ENCODE measurements around the gene GRAMD1B.
A peak's percentile ranks its signal among the peaks of the same experiment; 100 is the strongest.

GRAMD1B gene

GRCh38 chr11:123429913-123430720 lies at the start of gene GRAMD1B:
TSS of gene GRAMD1B (plus strand) at chr11:123430269. CDS start at chr11:123430793, 524 bp downstream.
- no peaks in the 10 kb centered on the region for H3K4me1 ChIP-seq (ENCODE audit: control insufficient read depth, low read length)
- TF ChIP-seq EZH2phosphoT487 (IDR thresholded peaks at IDR 0.05; ENCODE audit: borderline replicate concordance, low read length) = no peak
- no peak for TF ChIP-seq CTCF (IDR thresholded peaks at IDR 0.05; ENCODE audit: low read depth, low read length, poor library complexity, severe bottlenecking)
- peaks cover 15% of the 10 kb centered on the region for H3K27me3 ChIP-seq (ENCODE audit: control insufficient read depth, low read length)
- no peaks in the 10 kb centered on the region for H3K79me2 ChIP-seq (ENCODE audit: control insufficient read depth, low read length)
- H3K27ac ChIP-seq (ENCODE audit: low read depth, low read length) = no peak within 1 kb of the TSS
- H3K4me3 ChIP-seq (ENCODE audit: low read length) = peak within 1 kb of the TSS; percentile 61
- no peaks in the 10 kb centered on the region for H3F3A ChIP-seq (ENCODE audit: control insufficient read depth, insufficient read depth)
- no peaks in the 10 kb centered on the region for H4K20me1 ChIP-seq (ENCODE audit: control insufficient read depth, insufficient read depth, low read depth, low read length)
- peak within 1 kb of the TSS; percentile 62 for H3K4me2 ChIP-seq (ENCODE audit: low read length)
- H3K36me3 ChIP-seq (ENCODE audit: control insufficient read depth, low read length) = no peaks in the 10 kb centered on the region
- no peaks in the 10 kb centered on the region for H3K9me3 ChIP-seq (ENCODE audit: control insufficient read depth, insufficient read depth, low read length)
- H3K9me2 ChIP-seq (replicated peaks; ENCODE audit: control insufficient read depth, low read length) = no peaks in the 10 kb centered on the region

GRCh38 chr11:123381149-123381548 lies 48.9 kb upstream of the GRAMD1B start:
- H3K9me2 ChIP-seq (replicated peaks; ENCODE audit: control insufficient read depth, low read length) = no peaks in the 10 kb centered on the region
- no peaks in the 10 kb centered on the region for H3F3A ChIP-seq (ENCODE audit: control insufficient read depth, insufficient read depth)
- H3K4me1 ChIP-seq (ENCODE audit: control insufficient read depth, low read length) = no peaks in the 10 kb centered on the region
- H3K27ac ChIP-seq (ENCODE audit: low read depth, low read length) = no peak overlapping the region
- TF ChIP-seq EZH2phosphoT487 (IDR thresholded peaks at IDR 0.05; ENCODE audit: borderline replicate concordance, low read length) (no peak), CTCF (IDR thresholded peaks at IDR 0.05; ENCODE audit: low read depth, low read length, poor library complexity, severe bottlenecking) (no peak)
- H3K9me3 ChIP-seq (ENCODE audit: control insufficient read depth, insufficient read depth, low read length) = no peaks in the 10 kb centered on the region
- H3K4me3 ChIP-seq (ENCODE audit: low read length) = no peak overlapping the region
- no peaks in the 10 kb centered on the region for H4K20me1 ChIP-seq (ENCODE audit: control insufficient read depth, insufficient read depth, low read depth, low read length)
- no peaks in the 10 kb centered on the region for H3K36me3 ChIP-seq (ENCODE audit: control insufficient read depth, low read length)
- H3K79me2 ChIP-seq (ENCODE audit: control insufficient read depth, low read length) = no peaks in the 10 kb centered on the region
- no peak overlapping the region for H3K4me2 ChIP-seq (ENCODE audit: low read length)
- peaks cover 20% of the 10 kb centered on the region for H3K27me3 ChIP-seq (ENCODE audit: control insufficient read depth, low read length)

- Histone ChIP-seq H3K27ac (ENCODE audit: low read depth, low read length) (no peak overlapping the region), H3K36me3 (ENCODE audit: control insufficient read depth, low read length) (no peaks in the 10 kb centered on the region), H3K9me2 (replicated peaks; ENCODE audit: control insufficient read depth, low read length) (no peaks in the 10 kb centered on the region), H3K27me3 (ENCODE audit: control insufficient read depth, low read length) (peaks cover 20% of the 10 kb centered on the region), H3K4me2 (ENCODE audit: low read length) (no peak overlapping the region), H3K4me1 (ENCODE audit: control insufficient read depth, low read length) (no peaks in the 10 kb centered on the region), H3F3A (ENCODE audit: control insufficient read depth, insufficient read depth) (no peaks in the 10 kb centered on the region), H3K79me2 (ENCODE audit: control insufficient read depth, low read length) (no peaks in the 10 kb centered on the region), H3K9me3 (ENCODE audit: control insufficient read depth, insufficient read depth, low read length) (no peaks in the 10 kb centered on the region), H4K20me1 (ENCODE audit: control insufficient read depth, insufficient read depth, low read depth, low read length) (no peaks in the 10 kb centered on the region), H3K4me3 (ENCODE audit: low read length) (no peak overlapping the region)
- TF ChIP-seq EZH2phosphoT487 (IDR thresholded peaks at IDR 0.05; ENCODE audit: borderline replicate concordance, low read length) = no peak
- no peak for TF ChIP-seq CTCF (IDR thresholded peaks at IDR 0.05; ENCODE audit: low read depth, low read length, poor library complexity, severe bottlenecking)
Measured at GRCh38 chr11:123381817-123382554, 48.1 kb upstream of the GRAMD1B start.

Measured in DOHH2 (cell line).